Measurements from ENCODE around the gene LZTS2. TPM values are rescaled to one million over a fixed set of nuclear protein-coding genes. Genes with fewer than 3 reads are reported as not detected.

LZTS2 gene
- total RNA-seq, 4 donors from 2014 or later, result 26.7 to 55.2 (median 41.4) TPM

DNA sequence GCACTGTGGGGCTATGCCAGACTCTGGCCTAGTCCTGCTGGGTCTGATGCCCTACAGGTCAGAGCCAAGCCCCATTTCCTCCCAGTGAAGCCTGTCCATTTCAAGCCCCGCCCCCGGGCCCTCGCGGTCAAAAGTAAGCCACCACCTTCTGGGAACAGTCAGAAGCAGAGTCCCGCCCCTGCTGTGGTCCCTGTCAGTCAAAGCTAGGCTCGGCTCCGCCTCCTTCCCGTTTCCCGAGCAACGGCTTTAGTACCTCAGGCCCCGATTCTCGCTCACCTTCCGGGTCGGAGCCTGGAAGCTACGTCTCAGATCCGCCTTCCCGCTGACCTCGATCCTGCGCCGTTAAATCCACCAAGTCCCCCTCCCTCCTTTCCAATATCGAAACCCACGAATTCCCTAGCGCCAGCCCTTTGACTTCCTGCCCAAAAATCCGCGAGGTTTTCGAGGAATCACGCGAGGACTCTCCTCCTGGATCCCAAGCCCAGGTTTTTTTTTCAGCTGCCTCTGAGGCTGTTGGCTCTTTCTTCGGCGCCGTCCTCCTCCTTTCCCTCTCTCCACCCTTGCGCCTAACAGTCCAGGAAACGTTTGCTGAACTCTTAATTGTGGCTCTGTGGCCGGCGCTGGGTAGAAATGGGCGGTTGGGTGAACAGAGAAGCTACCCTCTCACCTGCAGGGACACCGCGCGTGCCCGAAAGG lies 43.2 kb downstream of the LZTS2 start:
- 1 to 3% methylated on average over 34 to 36 of the region's 40 CpGs for WGBS, 2 donors
- H3K9me3 ChIP-seq, result no peaks in the 10 kb centered on the region
- peaks cover 0 to 26% (median 10%) of the 10 kb centered on the region in 3 donors for H3K36me3 ChIP-seq
- peak; percentile 80 for DNase-seq
- intact Hi-C loops (cut with DNase I), result no loop called here
- peaks cover 10 to 38% (median 15%) of the 10 kb centered on the region in 3 donors for H3K4me1 ChIP-seq
- peak overlapping the region; percentile 84 to 93 (median 88) for H3K27ac ChIP-seq
- TF ChIP-seq, protein P1, sequence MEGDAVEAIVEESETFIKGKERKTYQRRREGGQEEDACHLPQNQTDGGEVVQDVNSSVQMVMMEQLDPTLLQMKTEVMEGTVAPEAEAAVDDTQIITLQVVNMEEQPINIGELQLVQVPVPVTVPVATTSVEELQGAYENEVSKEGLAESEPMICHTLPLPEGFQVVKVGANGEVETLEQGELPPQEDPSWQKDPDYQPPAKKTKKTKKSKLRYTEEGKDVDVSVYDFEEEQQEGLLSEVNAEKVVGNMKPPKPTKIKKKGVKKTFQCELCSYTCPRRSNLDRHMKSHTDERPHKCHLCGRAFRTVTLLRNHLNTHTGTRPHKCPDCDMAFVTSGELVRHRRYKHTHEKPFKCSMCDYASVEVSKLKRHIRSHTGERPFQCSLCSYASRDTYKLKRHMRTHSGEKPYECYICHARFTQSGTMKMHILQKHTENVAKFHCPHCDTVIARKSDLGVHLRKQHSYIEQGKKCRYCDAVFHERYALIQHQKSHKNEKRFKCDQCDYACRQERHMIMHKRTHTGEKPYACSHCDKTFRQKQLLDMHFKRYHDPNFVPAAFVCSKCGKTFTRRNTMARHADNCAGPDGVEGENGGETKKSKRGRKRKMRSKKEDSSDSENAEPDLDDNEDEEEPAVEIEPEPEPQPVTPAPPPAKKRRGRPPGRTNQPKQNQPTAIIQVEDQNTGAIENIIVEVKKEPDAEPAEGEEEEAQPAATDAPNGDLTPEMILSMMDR (IDR thresholded peaks at IDR 0.05), result peak in 1 of 6 experiments; percentile 5
- no peak for TF ChIP-seq POLR2A (IDR thresholded peaks at IDR 0.05)
- H3K4me3 ChIP-seq, result peak overlapping the region; percentile 35 to 61 (median 55)
- peaks cover 0 to 25% (median 6%) of the 10 kb centered on the region in 4 donors for H3K27me3 ChIP-seq

DNA sequence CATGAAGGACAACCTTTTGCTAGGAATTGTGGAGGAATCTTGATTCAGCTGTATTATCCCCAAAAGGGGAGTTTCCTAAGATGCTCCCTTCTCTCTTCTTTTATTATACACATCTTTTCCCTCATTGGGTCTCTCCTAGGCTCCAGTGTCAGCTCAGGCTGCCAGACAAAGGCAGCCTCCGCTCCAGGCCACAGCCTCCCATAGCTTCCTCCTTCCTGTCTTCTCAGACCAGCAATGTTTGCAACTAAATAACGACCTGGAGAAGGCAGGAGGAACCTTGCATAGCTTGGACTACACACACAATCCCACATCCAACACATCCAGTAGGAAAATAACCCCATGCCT lies 43.7 kb downstream of the LZTS2 start:
- H3K9me3 ChIP-seq, result no peaks in the 10 kb centered on the region
- H3K27me3 ChIP-seq, result peaks cover 0 to 31% (median 11%) of the 10 kb centered on the region in 4 donors
- H3K4me1 ChIP-seq, result peaks cover 10 to 43% (median 19%) of the 10 kb centered on the region in 3 donors
- no peak for DNase-seq
- WGBS, 2 donors, result 13 to 23% methylated on average over 2 of the region's 2 CpGs
- intact Hi-C loops (cut with DNase I), result no loop called here
- H3K36me3 ChIP-seq, result peaks cover 0 to 21% (median 5%) of the 10 kb centered on the region in 3 donors
- peak overlapping the region; percentile 35 to 61 (median 55) for H3K4me3 ChIP-seq
- TF ChIP-seq, protein P1 (IDR thresholded peaks at IDR 0.05), result no peak
- no peak for TF ChIP-seq POLR2A (IDR thresholded peaks at IDR 0.05)
- peak overlapping the region; percentile 84 to 93 (median 88) for H3K27ac ChIP-seq

DNA sequence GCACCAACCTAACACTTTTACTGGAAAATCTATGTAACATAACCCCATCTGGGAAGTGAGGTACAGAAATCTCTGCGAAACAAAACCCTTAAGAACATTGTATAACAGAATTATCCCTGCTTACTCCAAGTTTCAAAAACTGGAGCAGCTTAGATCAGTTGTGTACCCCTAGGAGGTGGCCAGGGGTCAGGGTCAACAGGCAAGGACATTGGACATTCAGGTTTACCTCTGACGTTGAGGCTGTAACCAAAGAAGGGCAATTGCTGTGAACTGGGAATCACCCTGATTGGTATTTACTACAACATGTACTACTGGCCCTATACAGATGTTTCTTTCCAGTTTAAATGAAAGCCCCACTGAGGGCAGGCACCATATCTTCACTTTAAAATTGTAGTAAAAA lies 44.5 kb downstream of the LZTS2 start:
- Histone ChIP-seq H3K36me3 (peaks cover 0 to 13% (median 3%) of the 10 kb centered on the region in 3 donors), H3K4me1 (peaks cover 10 to 51% (median 21%) of the 10 kb centered on the region in 3 donors), H3K9me3 (no peaks in the 10 kb centered on the region), H3K27me3 (peaks cover 0 to 38% (median 14%) of the 10 kb centered on the region in 4 donors), H3K27ac (no peak overlapping the region), H3K4me3 (no peak overlapping the region)
- 88% methylated on average over 2 of the region's 2 CpGs for WGBS, 2 donors
- TF ChIP-seq, protein P1 (IDR thresholded peaks at IDR 0.05), result no peak
- no peak for TF ChIP-seq POLR2A (IDR thresholded peaks at IDR 0.05)
- intact Hi-C loops (cut with DNase I), result no loop called here
- no peak for DNase-seq

DNA sequence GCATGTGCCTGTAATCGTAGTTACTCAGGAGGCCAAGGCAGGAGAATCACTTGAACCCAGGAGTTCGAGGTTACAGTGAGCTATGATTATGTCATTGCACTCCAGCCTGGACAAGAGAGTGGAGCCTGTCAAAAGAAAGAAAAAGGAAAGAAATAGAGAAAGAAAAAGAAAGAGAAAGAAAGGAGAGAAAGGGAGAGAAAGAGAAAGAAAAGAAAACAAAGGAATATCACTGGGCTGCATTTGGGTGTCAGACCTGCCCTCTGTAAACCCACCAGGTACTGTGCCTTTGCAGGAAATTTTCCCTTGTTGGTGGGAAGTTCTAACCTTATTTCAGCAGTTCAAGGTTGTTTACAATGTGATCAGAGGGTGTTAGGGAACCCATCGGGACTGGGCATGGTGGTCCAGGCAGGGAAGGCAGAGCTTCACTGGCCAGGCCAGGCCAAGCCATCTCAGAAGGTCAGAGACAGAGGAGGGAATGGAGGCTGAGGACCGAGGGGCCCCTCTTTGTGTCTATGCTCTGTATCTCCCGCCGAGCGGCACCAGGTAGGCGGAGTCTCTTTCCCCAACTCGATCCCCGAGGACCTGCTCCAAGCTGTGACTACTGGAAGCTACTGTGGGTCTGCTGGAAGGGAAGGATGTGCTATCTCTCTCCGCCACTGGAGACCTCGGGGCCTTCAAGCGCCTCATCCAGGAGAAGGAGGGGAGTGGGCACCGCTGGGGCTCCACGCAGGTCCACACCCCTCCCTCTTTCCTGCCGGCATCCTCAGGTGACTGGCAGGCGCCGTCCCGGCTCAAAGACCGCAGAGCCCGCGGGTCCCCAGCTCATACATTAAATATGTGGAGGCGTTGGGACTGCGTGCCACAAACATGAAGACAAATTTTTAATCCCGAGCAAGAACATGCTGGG lies 47.0 kb downstream of the LZTS2 start:
- 36 to 53% methylated on average over 13 to 14 of the region's 25 CpGs for WGBS, 2 donors
- peaks cover 0 to 63% (median 22%) of the 10 kb centered on the region in 4 donors for H3K27me3 ChIP-seq
- peaks cover 19 to 56% (median 29%) of the 10 kb centered on the region in 3 donors for H3K4me1 ChIP-seq
- no peak overlapping the region for H3K27ac ChIP-seq
- no peak for TF ChIP-seq POLR2A (IDR thresholded peaks at IDR 0.05)
- TF ChIP-seq, protein P1 (IDR thresholded peaks at IDR 0.05), result no peak
- H3K4me3 ChIP-seq, result no peak overlapping the region
- no peak for DNase-seq
- intact Hi-C loops (cut with DNase I), result no loop called here
- H3K9me3 ChIP-seq, result no peaks in the 10 kb centered on the region
- no peaks in the 10 kb centered on the region for H3K36me3 ChIP-seq

DNA sequence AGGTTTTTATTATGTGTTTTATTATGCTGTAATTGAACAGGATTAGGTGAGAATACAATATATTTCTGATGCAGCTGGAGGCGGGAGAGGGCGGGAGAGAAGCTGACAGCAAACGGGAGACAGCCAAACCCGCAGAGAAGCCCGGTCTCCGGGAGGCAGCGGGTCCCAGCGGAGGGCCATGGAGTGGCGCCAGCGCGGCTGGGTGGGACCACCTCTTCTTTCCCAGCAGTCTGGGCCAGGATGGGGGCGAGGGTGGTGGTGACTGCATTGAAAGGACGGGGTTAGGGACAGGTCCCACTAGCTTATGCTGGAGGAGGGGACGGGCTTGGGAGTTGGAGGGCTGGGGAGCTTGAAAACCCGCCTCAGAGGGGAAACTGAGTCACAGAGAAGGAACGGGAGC lies 47.7 kb downstream of the LZTS2 start:
- TF ChIP-seq, protein P1 (IDR thresholded peaks at IDR 0.05), result no peak
- no peak for TF ChIP-seq POLR2A (IDR thresholded peaks at IDR 0.05)
- no peak for DNase-seq
- 36 to 44% methylated on average over 16 of the region's 16 CpGs for WGBS, 2 donors
- Histone ChIP-seq H3K36me3 (no peaks in the 10 kb centered on the region), H3K4me3 (no peak overlapping the region), H3K27ac (no peak overlapping the region), H3K9me3 (no peaks in the 10 kb centered on the region), H3K27me3 (peaks cover 0 to 66% (median 22%) of the 10 kb centered on the region in 4 donors), H3K4me1 (peaks cover 14 to 56% (median 22%) of the 10 kb centered on the region in 3 donors)
- intact Hi-C loops (cut with DNase I), result no loop called here
